Fibroblast of mammary gland (primary cell): ENCODE results near the gene DNAH10.

Experiments used
- DNase-seq: peaks from one replicate; pipeline ENCODE4 v3.0.0-alpha.2; 2010; ENCODE audit warnings: low read depth
- H3K4me3 ChIP-seq: 2 replicates; pipeline ENCODE4 v1.5.1; 2011; ENCODE audit warnings: low read depth, mild to moderate bottlenecking, low read length, moderate library complexity; ENCODE audit not compliant: control insufficient read depth
- CTCF ChIP-seq: conservative IDR thresholded peaks from 2 replicates; pipeline ENCODE4 v1.5.1; 2011; ENCODE audit warnings: low read depth, low read length, inconsistent platforms; ENCODE audit not compliant: control insufficient read depth, insufficient read depth

Gene DNAH10

GRCh38 chr12:123805173-123805572 lies 43.1 kb downstream of the DNAH10 start:
- DNase-seq: no peak

GRCh38 chr12:123807002-123807401 lies 44.9 kb downstream of the DNAH10 start:
- no peak for DNase-seq
- TF ChIP-seq CTCF: no peak

More at GRCh38 chr12:123805173-123805572, 43.1 kb downstream of the DNAH10 start:
- no peak overlapping the region for H3K4me3 ChIP-seq
- TF ChIP-seq CTCF: no peak

GRCh38 chr12:123807670-123808069 lies 45.6 kb downstream of the DNAH10 start:
- H3K4me3 ChIP-seq: no peak overlapping the region
- no peak for TF ChIP-seq CTCF
- no peak for DNase-seq

More at GRCh38 chr12:123807002-123807401, 44.9 kb downstream of the DNAH10 start:
- no peak overlapping the region for H3K4me3 ChIP-seq

- peak; percentile 15 for DNase-seq
- peak; percentile 31 for TF ChIP-seq CTCF
- H3K4me3 ChIP-seq: no peak overlapping the region
Measured at GRCh38 chr12:123808167-123808566, 46.1 kb downstream of the DNAH10 start.

GRCh38 chr12:123813349-123813748 lies 51.2 kb downstream of the DNAH10 start:
- DNase-seq: peak; percentile 81
- no peak for TF ChIP-seq CTCF
- H3K4me3 ChIP-seq: no peak overlapping the region

GRCh38 chr12:123815968-123816367 lies 53.9 kb downstream of the DNAH10 start:
- no peak for TF ChIP-seq CTCF
- DNase-seq: no peak
- no peak overlapping the region for H3K4me3 ChIP-seq

GRCh38 chr12:123816896-123817537 lies 54.9 kb downstream of the DNAH10 start:
- no peak for DNase-seq
- no peak for TF ChIP-seq CTCF
- H3K4me3 ChIP-seq: no peak overlapping the region
